AG04449 (cell line): ENCODE data around the gene C16orf74.

Experiments used
- CTCF ChIA-PET: fragments of 350-600 bp; formaldehyde crosslinking; extraction: SDS; loops from one replicate; lab custom pipeline; 2021; ENCODE audit warnings: antibody characterized with exemption; lab: Yijun Ruan, JAX
- POLR2A ChIA-PET: fragments of 400-600, 350-600 bp; formaldehyde crosslinking; extraction: SDS; loops from one replicate; lab custom pipeline; 2020; ENCODE audit warnings: antibody characterized with exemption, inconsistent platforms; lab: Yijun Ruan, JAX
- DNase-seq: peaks from one replicate; pipeline ENCODE4 v3.0.0-alpha.2; 2010; ENCODE audit warnings: low read depth, low spot score
- H3K4me3 ChIP-seq: 2 replicates; pipeline ENCODE4 v1.5.1; 2011; ENCODE audit warnings: low read depth, mild to moderate bottlenecking, control low read depth, low read length
- CTCF ChIP-seq: IDR thresholded peaks from one replicate; pipeline ENCODE4 v1.5.1; 2011; ENCODE audit warnings: mild to moderate bottlenecking, moderate library complexity, low read length, control low read depth, inconsistent platforms; ENCODE audit not compliant: insufficient read depth; ENCODE audit errors: missing control alignments

Gene C16orf74

GRCh38 chr16:85796599-85796998 is 45.7 kb upstream of the C16orf74 start:
- ChIA-PET CTCF (interaction anchor here (2.2 kb wide), 2 partner anchors 17 to 23 kb away, joined by 5 to 8 read pairs; no protein-coding TSS in a partner anchor), POLR2A (interaction anchor here (0.6 kb wide), 1 partner anchor 115 kb away, joined by 3 read pairs; no protein-coding TSS in a partner anchor)
- H3K4me3 ChIP-seq, result no peak overlapping the region
- no peak for TF ChIP-seq CTCF
- no peak for DNase-seq

GRCh38 chr16:85796152-85796551 is 45.3 kb upstream of the C16orf74 start:
- ChIA-PET POLR2A (no interaction called here), CTCF (interaction anchor here (1.1 kb wide), 1 partner anchor 77 kb away, joined by 3 read pairs; no protein-coding TSS in a partner anchor)

GRCh38 chr16:85794696-85795095 is 43.8 kb upstream of the C16orf74 start:
- no peak for DNase-seq
- POLR2A ChIA-PET, result no interaction called here
- no peak for TF ChIP-seq CTCF
- CTCF ChIA-PET, result no interaction called here
- no peak overlapping the region for H3K4me3 ChIP-seq

More at GRCh38 chr16:85796152-85796551, 45.3 kb upstream of the C16orf74 start:
- no peak for TF ChIP-seq CTCF
- DNase-seq, result no peak
- no peak overlapping the region for H3K4me3 ChIP-seq

- DNase-seq, result no peak
- ChIA-PET CTCF (interaction anchor here (1.3 to 1.6 kb wide), 2 partner anchors 28 to 74 kb away, joined by 5 to 7 read pairs; no protein-coding TSS in a partner anchor), POLR2A (no interaction called here)
- TF ChIP-seq CTCF, result no peak
- H3K4me3 ChIP-seq, result no peak overlapping the region
Measured at GRCh38 chr16:85793662-85794298, 42.9 kb upstream of the C16orf74 start.

GRCh38 chr16:85789773-85790172 is 38.9 kb upstream of the C16orf74 start:
- CTCF ChIA-PET, result interaction anchor here (1.0 to 1.5 kb wide), 2 partner anchors 30 to 130 kb away, joined by 3 to 4 read pairs; no protein-coding TSS in a partner anchor
- no peak for TF ChIP-seq CTCF
- POLR2A ChIA-PET, result interaction anchor here (0.6 kb wide), 1 partner anchor 283 kb away, joined by 3 read pairs; no protein-coding TSS in a partner anchor
- H3K4me3 ChIP-seq, result no peak overlapping the region
- DNase-seq, result no peak

GRCh38 chr16:85788819-85789218 is 37.9 kb upstream of the C16orf74 start:
- ChIA-PET CTCF (no interaction called here), POLR2A (no interaction called here)
- no peak for DNase-seq
- TF ChIP-seq CTCF, result no peak
- no peak overlapping the region for H3K4me3 ChIP-seq
